Lung (tissue), 12 donors: Measurements from ENCODE around the gene CATSPER3. TPM values are rescaled to one million over a fixed set of nuclear protein-coding genes. Genes with fewer than 3 reads are reported as not detected.

Experiments
- ATAC-seq: fragments of 200-7000 bp; cut with Tn5 transposase; one replicate; pipeline ENCODE4 v1.9.1; 2020; ENCODE audit warnings: moderate number of reproducible peaks; ENCODE audit not compliant: insufficient read depth, low FRiP score
- DNase-seq, 3 donors: peaks; one replicate each; pipeline ENCODE4 v3.0.0-alpha.2; 2013 to 2017
- H3K27ac ChIP-seq, 2 donors: one replicate each; pipeline ENCODE4 v1.5.1; 2013; ENCODE audit warnings: mild to moderate bottlenecking in 2 of 2, moderate library complexity in 2 of 2, control low read depth in 1 of 2, inconsistent platforms in 1 of 2, low read depth in 1 of 2, low read length in 1 of 2
- H3K27me3 ChIP-seq, 3 donors: one replicate each; pipeline ENCODE4 v1.5.1; 2013; ENCODE audit warnings: low read length in 2 of 3; ENCODE audit not compliant: control insufficient read depth in 3 of 3, insufficient read depth in 3 of 3
- H3K36me3 ChIP-seq, 4 donors: one replicate each; pipeline ENCODE4 v1.5.1; 2013; ENCODE audit warnings: low read length in 4 of 4, mild to moderate bottlenecking in 1 of 4, moderate library complexity in 1 of 4; ENCODE audit not compliant: control insufficient read depth in 4 of 4, insufficient read depth in 4 of 4
- H3K4me1 ChIP-seq, 5 donors: one replicate each; pipeline ENCODE4 v1.5.1; 2013; ENCODE audit warnings: low read length in 5 of 5, mild to moderate bottlenecking in 2 of 5, moderate library complexity in 1 of 5; ENCODE audit not compliant: control insufficient read depth in 5 of 5, insufficient read depth in 5 of 5
- H3K4me3 ChIP-seq: one replicate; pipeline ENCODE4 v1.5.1; 2013; ENCODE audit warnings: mild to moderate bottlenecking, control low read depth, moderate library complexity
- H3K9ac ChIP-seq, 2 donors: one replicate each; pipeline ENCODE4 v1.5.1; 2013; ENCODE audit warnings: low read length in 2 of 2, control low read depth in 1 of 2; ENCODE audit not compliant: insufficient read depth in 1 of 2
- H3K9me3 ChIP-seq, 4 donors: one replicate each; pipeline ENCODE4 v1.5.1; 2013; ENCODE audit warnings: low read length in 3 of 4, mild to moderate bottlenecking in 1 of 4, moderate library complexity in 1 of 4; ENCODE audit not compliant: control insufficient read depth in 4 of 4, insufficient read depth in 3 of 4
- WGBS, 2 donors: extraction: QIAGEN DNeasy Blood & Tissue Kit; methylation state at CpG; one replicate each; pipeline ENCODE4 v1.1.7; 2013; 5-methylcytosine and 5-hydroxymethylcytosine counted together
- polyA plus RNA-seq, 2 donors: library from polyadenylated mRNA; stranded (reverse); fragments of 200-250 nt; gene quantifications; one replicate each; pipeline ENCODE4 v1.2.1, GENCODE V29; 2013
- total RNA-seq, 2 donors: library from RNA; depleted of rRNA in 1 of 2; stranded (reverse); fragments of >200 nt in 1 of 2; gene quantifications; one replicate each; pipeline ENCODE4 v1.2.1, GENCODE V29; 2014 to 2021
- TF ChIP-seq, protein P1 (sequence below): IDR thresholded peaks from 2 replicates; pipeline ENCODE4 v1.5.1; 2012; ENCODE audit warnings: mild to moderate bottlenecking; ENCODE audit errors: control extremely low read depth, extremely low read depth
- donor health status: control.
- donor health status: control.
- donor health status: Bipolar disorder and iron deficiency.
- donor health status: healthy.
- donor health status: DM: yes; HTN: yes; CAD: no.

Gene CATSPER3
- total and polyA plus RNA-seq, 4 donors, result 0.38 to 0.61 (median 0.49) TPM

DNA sequence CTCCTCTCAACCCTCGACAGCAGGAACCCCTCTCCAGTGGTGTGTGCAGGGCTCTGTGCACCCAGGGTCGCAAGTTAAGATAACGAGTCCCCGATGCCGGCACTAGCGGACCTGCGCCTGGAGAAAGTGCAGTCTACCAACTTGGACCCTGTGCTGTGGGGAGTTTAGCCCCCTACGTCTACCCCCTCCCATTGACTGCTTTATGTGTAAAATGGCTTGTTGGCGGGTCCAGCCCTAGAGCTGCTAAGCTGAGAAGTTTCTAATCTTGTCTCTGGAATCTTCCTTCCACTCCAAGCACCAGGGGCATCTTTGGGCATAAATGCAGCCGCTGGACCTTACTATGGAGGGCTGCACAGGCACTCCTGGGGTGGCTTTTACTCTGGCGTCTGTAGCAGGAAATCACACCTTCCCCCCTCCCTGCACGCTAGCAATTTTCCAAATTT is 73.5 kb downstream of the CATSPER3 start:
- H3K27me3 ChIP-seq, result peaks cover 7 to 95% (median 83%) of the 10 kb centered on the region in 3 donors
- no peak for ATAC-seq

DNA sequence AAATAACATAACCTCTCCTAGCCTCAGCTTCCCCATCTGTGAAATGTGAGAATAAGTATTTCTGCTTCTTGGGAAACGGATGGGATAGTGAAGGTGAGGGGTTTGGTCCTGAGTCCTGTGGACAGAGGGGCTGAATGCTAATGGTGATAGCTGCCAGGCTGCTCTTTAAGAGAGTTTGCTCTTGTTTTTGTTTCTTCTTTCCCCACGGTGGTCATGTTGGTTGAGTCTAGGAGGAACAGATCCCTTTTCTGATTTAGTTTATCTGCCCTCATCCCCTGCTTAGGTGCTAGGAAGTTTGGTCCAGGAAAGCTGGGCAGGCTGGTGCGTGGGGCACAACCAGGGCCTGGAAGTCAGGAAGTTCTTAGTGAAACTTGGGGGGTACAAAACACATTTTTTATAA is 74.0 kb downstream of the CATSPER3 start:
- Histone ChIP-seq H3K9ac (no peak overlapping the region), H3K27me3 (peaks cover 7 to 95% (median 83%) of the 10 kb centered on the region in 3 donors), H3K36me3 (no peaks in the 10 kb centered on the region), H3K4me1 (peaks cover 0 to 15% (median 0%) of the 10 kb centered on the region in 5 donors), H3K27ac (no peak overlapping the region), H3K4me3 (no peak overlapping the region), H3K9me3 (peaks cover 0 to 11% (median 0%) of the 10 kb centered on the region in 4 donors)
- ATAC-seq (no peak), DNase-seq (no peak)
- TF ChIP-seq, protein P1, sequence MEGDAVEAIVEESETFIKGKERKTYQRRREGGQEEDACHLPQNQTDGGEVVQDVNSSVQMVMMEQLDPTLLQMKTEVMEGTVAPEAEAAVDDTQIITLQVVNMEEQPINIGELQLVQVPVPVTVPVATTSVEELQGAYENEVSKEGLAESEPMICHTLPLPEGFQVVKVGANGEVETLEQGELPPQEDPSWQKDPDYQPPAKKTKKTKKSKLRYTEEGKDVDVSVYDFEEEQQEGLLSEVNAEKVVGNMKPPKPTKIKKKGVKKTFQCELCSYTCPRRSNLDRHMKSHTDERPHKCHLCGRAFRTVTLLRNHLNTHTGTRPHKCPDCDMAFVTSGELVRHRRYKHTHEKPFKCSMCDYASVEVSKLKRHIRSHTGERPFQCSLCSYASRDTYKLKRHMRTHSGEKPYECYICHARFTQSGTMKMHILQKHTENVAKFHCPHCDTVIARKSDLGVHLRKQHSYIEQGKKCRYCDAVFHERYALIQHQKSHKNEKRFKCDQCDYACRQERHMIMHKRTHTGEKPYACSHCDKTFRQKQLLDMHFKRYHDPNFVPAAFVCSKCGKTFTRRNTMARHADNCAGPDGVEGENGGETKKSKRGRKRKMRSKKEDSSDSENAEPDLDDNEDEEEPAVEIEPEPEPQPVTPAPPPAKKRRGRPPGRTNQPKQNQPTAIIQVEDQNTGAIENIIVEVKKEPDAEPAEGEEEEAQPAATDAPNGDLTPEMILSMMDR, result no peak
- 58 to 62% methylated on average over 3 of the region's 3 CpGs for WGBS, 2 donors

More for the DNA sequence above, 73.5 kb downstream of the CATSPER3 start:
- Histone ChIP-seq H3K4me1 (peaks cover 0 to 15% (median 0%) of the 10 kb centered on the region in 5 donors), H3K27ac (no peak overlapping the region), H3K36me3 (no peaks in the 10 kb centered on the region), H3K9ac (no peak overlapping the region), H3K4me3 (no peak overlapping the region), H3K9me3 (peaks cover 0 to 14% (median 0%) of the 10 kb centered on the region in 4 donors)
- DNase-seq, result no peak
- WGBS, 2 donors, result 30 to 35% methylated on average over 12 of the region's 12 CpGs
- TF ChIP-seq, protein P1, result no peak

DNA sequence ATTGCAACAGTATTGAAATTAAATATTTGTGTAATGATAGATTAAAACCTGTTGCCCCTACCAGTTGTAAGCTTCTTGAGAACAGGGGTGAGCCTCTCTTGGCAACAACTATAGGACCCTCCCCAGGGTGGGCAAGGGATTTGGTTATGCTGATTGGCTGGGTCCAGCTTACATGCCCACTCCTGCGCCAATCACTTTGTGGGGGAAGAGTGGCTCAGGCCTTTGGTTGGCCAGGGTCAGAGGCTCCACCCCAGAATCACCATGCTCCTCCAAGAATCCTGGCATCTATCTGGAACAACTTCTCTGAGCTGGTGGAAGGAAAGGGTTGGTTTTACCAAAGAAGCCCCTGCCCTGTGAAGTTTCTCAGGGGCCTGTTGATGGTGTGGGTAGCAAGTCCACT is 74.9 kb downstream of the CATSPER3 start:
- H3K27me3 ChIP-seq, result peaks cover 7 to 93% (median 77%) of the 10 kb centered on the region in 3 donors
- H3K4me1 ChIP-seq, result peaks cover 0 to 15% (median 0%) of the 10 kb centered on the region in 5 donors
- H3K9ac ChIP-seq, result no peak overlapping the region
- no peak overlapping the region for H3K27ac ChIP-seq
- peaks cover 0 to 11% (median 0%) of the 10 kb centered on the region in 4 donors for H3K9me3 ChIP-seq
- no peak overlapping the region for H3K4me3 ChIP-seq
- TF ChIP-seq, protein P1, result no peak
- DNase-seq (no peak), ATAC-seq (no peak)
- no peaks in the 10 kb centered on the region for H3K36me3 ChIP-seq
- 88 to 100% methylated on average over 1 of the region's 1 CpG for WGBS, 2 donors

DNA sequence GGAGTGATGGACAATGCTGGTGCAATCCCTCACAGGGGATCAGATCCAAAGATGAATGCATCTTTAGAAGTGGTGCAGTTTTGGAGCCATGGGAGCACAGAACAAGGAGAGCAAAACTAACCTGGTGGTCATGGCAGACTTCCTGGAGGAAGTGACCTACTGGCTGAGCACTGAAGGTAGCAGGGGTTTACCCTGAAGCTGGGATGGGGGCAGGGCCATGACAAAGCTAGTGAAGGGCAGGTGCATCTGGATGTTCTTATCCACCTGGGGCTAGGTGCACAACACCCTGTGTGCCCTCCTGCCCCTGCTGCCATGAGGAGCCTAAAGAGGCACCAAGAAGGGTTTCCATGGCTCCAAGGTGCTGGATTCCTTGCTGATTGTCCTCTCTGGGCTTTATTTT is 77.8 kb downstream of the CATSPER3 start:
- H3K9me3 ChIP-seq, result peaks cover 0 to 2% (median 0%) of the 10 kb centered on the region in 4 donors
- DNase-seq, result no peak
- no peak for ATAC-seq
- H3K4me1 ChIP-seq, result peaks cover 0 to 4% (median 0%) of the 10 kb centered on the region in 5 donors
- no peak overlapping the region for H3K4me3 ChIP-seq
- H3K36me3 ChIP-seq, result no peaks in the 10 kb centered on the region
- TF ChIP-seq, protein P1, result no peak
- H3K27me3 ChIP-seq, result peaks cover 8 to 91% (median 79%) of the 10 kb centered on the region in 3 donors
- no peak overlapping the region for H3K9ac ChIP-seq
- no peak overlapping the region for H3K27ac ChIP-seq
